Stimulated activated naive CD8-positive, alpha-beta T cell treated with anti-CD3 and anti-CD28 coated beads, Interleukin-15, Interleukin-2, amounts not matched to agents 100 ng/mL and 50 ng/mL, for 24 hours (primary cell): Measurements from ENCODE around the gene POLR1E.

Experiments
- H3K27ac Mint-ChIP-seq: one replicate; pipeline ENCODE4 v1.8.0; 2021; ENCODE audit warnings: mild to moderate bottlenecking, mixed read lengths
- H3K27me3 Mint-ChIP-seq: one replicate; pipeline ENCODE4 v1.8.0; 2021; ENCODE audit warnings: mixed read lengths
- H3K36me3 Mint-ChIP-seq: one replicate; pipeline ENCODE4 v1.8.0; 2021; ENCODE audit warnings: low read depth, mixed read lengths
- H3K4me1 Mint-ChIP-seq: one replicate; pipeline ENCODE4 v1.8.0; 2021; ENCODE audit warnings: low read depth, mixed read lengths
- H3K4me3 Mint-ChIP-seq: one replicate; pipeline ENCODE4 v1.8.0; 2021; ENCODE audit warnings: mild to moderate bottlenecking, mixed read lengths
- H3K9me3 Mint-ChIP-seq: one replicate; pipeline ENCODE4 v1.8.0; 2021; ENCODE audit warnings: mixed read lengths

POLR1E gene

DNA sequence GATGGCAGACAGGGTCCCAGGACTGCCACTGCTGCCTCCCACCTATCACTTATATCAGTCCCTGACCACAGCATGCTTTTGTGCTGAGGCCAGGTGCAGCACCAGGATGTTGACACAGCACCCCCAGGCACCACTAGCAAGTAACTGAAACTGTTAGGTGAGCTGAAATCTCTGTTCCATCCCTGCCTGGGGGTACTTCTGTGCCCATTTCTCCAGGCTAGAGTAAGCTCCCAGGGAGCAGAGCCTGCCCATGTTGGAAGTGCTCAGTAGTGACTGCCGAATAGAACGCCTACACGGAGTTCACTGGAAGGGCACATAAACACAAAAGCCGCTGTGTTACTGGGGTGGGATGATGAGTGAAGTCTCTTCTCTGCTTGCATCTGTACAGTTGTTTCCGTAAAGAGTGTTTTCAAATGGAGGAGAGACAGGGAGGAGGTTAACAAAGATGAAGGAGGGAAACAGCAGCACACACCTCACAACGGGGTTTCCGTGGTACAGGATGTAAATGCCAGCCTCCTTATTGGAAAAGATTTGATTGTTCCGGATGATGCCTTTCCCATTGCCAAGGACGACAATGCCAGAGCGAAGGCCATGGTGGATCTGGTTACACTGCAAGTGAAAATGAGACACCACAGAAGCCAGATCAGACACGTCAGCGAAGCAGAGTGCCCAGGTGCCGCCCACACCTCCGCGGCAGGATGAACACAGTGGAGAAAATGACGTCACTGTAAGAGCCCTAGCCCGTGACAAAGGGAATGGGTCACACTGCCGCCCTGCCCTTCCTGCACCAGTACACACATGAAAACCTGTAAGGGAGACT lies 43.1 kb downstream of the POLR1E start:
- H3K27me3 Mint-ChIP-seq, result no peaks in the 10 kb centered on the region
- H3K27ac Mint-ChIP-seq, result peak overlapping the region; percentile 67
- no peaks in the 10 kb centered on the region for H3K9me3 Mint-ChIP-seq
- H3K4me3 Mint-ChIP-seq, result peak overlapping the region; percentile 40
- H3K4me1 Mint-ChIP-seq, result peaks cover 17% of the 10 kb centered on the region
- H3K36me3 Mint-ChIP-seq, result peaks cover 25% of the 10 kb centered on the region

DNA sequence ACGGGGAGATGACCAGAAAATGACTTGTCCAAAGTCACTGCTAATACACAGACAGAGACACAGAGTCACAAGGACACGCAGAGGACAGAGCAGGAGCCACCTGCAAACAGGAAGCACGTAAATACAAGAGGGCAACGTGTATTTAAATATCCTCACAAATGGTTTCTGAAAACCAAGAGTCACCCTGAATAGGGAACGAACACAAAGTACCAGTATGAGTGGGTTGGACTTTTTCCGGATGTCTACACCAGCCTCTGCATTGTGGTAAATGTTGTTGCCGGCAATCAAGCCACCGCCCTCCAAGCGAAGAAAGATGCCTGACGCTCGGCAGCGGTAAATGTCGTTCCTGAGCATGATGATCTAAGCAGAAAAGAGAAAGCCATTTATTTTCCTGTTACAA lies 46.0 kb downstream of the POLR1E start:
- Mint-ChIP-seq H3K27me3 (no peaks in the 10 kb centered on the region), H3K36me3 (peaks cover 10% of the 10 kb centered on the region), H3K27ac (no peak overlapping the region), H3K4me3 (peak overlapping the region; percentile 24), H3K4me1 (peaks cover 17% of the 10 kb centered on the region), H3K9me3 (no peaks in the 10 kb centered on the region)

DNA sequence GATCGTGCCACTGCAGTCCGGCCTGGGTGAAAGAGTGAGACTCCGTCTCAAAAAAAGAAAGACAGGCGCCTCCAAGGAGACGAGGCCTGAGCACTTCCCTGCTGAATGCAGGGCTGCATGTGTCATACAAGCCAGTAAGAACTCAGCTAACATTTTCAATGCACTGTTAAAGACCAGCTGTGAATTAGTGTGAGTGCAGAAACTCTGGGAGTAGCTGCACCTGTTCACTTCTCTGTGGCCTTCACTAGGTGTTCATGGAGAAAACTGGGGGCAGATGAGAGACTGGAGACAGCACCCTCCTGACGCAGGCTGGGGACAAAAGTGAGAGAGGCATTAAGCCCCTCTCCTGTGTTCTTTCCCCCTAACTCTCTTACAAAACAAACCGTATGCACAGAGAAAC lies 48.7 kb downstream of the POLR1E start:
- no peak overlapping the region for H3K27ac Mint-ChIP-seq
- peaks cover 7% of the 10 kb centered on the region for H3K36me3 Mint-ChIP-seq
- no peak overlapping the region for H3K4me3 Mint-ChIP-seq
- no peaks in the 10 kb centered on the region for H3K9me3 Mint-ChIP-seq
- peaks cover 3% of the 10 kb centered on the region for H3K4me1 Mint-ChIP-seq
- no peaks in the 10 kb centered on the region for H3K27me3 Mint-ChIP-seq

DNA sequence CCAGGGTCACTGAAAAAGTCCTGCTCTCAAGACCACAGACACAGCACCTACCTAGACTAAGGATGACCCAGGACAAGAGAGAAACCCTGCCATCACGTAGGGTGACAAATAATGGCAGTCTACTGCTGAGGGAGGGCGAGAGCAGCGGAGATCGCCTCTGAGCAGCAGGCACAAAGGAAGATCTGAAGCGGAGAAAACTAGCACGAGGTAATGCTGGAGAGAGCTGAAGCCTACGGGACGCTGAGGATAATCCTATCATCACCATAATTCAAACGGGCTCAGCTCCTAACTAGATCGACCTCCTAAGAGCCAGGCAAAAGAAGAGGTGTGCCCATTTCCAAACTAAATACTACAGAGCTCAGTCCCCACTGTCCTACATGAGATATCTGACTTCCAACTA lies 49.2 kb downstream of the POLR1E start:
- no peaks in the 10 kb centered on the region for H3K27me3 Mint-ChIP-seq
- H3K4me3 Mint-ChIP-seq, result no peak overlapping the region
- H3K36me3 Mint-ChIP-seq, result peaks cover 7% of the 10 kb centered on the region
- H3K4me1 Mint-ChIP-seq, result peaks cover 2% of the 10 kb centered on the region
- no peaks in the 10 kb centered on the region for H3K9me3 Mint-ChIP-seq
- no peak overlapping the region for H3K27ac Mint-ChIP-seq

DNA sequence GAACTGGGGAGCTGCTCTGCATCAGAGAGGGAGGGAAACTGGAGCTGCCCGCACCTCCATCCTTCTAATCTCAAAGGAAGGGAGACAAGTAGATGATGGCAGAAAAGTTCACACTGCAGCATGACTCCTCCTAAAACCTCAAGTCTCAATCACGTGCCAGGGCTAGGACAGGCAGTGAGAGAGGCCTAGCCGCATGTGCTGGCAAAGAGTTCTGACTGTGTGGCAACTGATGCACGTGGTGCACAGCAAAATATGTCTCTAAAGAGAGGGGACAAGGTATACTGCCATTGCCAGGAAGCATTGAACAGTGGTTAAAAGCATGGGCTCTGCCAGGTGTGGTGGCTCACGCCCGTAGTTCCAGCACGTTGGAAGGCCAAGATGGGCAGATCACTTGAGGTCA lies 52.4 kb downstream of the POLR1E start:
- H3K9me3 Mint-ChIP-seq, result no peaks in the 10 kb centered on the region
- no peaks in the 10 kb centered on the region for H3K27me3 Mint-ChIP-seq
- H3K27ac Mint-ChIP-seq, result no peak overlapping the region
- peaks cover 7% of the 10 kb centered on the region for H3K36me3 Mint-ChIP-seq
- H3K4me1 Mint-ChIP-seq, result peaks cover 4% of the 10 kb centered on the region
- no peak overlapping the region for H3K4me3 Mint-ChIP-seq

DNA sequence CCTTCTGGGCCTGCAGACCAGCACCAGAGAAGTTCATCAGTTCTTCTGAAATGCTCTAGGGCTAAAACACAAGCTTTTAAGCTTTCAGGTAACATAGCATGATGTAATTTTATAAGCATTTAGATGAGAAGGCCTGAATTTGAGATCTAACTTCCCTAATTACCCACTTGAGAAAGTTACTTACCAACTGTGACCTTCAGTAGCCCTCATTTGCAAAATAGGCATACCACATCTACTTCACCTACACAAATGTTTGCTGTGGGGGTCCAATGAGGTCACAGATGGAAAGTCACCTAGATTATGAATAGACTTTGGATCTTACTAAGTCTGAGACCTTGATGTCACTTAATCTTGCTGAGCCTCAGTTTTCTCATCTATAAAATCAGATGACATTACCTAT lies 53.9 kb downstream of the POLR1E start:
- H3K4me1 Mint-ChIP-seq, result peaks cover 8% of the 10 kb centered on the region
- no peaks in the 10 kb centered on the region for H3K27me3 Mint-ChIP-seq
- no peak overlapping the region for H3K27ac Mint-ChIP-seq
- no peaks in the 10 kb centered on the region for H3K9me3 Mint-ChIP-seq
- H3K36me3 Mint-ChIP-seq, result peaks cover 7% of the 10 kb centered on the region
- no peak overlapping the region for H3K4me3 Mint-ChIP-seq

DNA sequence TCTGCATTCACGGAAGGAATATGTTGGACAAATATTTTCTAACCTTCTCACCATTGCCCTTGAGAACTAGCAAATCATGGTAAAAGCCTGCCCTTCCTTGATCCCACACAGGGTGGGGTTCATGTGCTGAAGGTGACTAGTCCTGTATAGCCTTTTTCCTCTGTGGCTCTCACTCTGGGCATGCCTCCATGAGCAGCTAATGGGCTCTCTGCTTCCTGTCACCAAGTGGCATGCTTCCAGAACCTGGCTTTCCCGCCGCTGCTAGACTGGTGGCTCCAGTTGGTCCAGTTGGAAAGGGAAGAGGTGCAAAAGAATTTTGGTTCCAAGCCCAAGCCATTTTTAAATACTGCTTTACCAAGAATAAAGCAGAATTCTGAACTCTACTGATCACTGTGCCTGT lies 54.9 kb downstream of the POLR1E start:
- H3K27me3 Mint-ChIP-seq, result no peaks in the 10 kb centered on the region
- H3K36me3 Mint-ChIP-seq, result peaks cover 7% of the 10 kb centered on the region
- no peak overlapping the region for H3K27ac Mint-ChIP-seq
- H3K9me3 Mint-ChIP-seq, result no peaks in the 10 kb centered on the region
- no peak overlapping the region for H3K4me3 Mint-ChIP-seq
- peaks cover 8% of the 10 kb centered on the region for H3K4me1 Mint-ChIP-seq

DNA sequence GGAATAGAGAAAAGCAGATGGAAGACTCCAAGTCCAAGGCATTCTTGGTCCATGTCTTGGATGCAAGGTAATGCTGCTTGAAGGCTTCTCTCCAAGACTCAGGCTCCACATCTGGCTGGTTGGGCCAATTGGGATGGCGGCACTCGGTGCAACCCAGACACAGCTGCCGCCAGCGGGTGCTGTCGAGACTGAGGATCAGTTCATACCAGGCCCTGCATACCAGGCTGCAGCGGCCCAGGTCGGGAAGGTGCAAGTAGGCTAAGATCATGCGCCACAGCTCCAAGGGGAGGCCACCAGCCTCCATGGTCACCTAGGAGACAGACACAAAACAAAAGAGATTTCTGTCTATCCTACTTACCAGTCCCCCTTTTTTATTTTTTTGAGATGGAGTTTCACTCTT lies 55.7 kb downstream of the POLR1E start:
- Mint-ChIP-seq H3K27me3 (no peaks in the 10 kb centered on the region), H3K36me3 (peaks cover 7% of the 10 kb centered on the region), H3K27ac (no peak overlapping the region), H3K9me3 (no peaks in the 10 kb centered on the region), H3K4me1 (peaks cover 8% of the 10 kb centered on the region), H3K4me3 (no peak overlapping the region)

DNA sequence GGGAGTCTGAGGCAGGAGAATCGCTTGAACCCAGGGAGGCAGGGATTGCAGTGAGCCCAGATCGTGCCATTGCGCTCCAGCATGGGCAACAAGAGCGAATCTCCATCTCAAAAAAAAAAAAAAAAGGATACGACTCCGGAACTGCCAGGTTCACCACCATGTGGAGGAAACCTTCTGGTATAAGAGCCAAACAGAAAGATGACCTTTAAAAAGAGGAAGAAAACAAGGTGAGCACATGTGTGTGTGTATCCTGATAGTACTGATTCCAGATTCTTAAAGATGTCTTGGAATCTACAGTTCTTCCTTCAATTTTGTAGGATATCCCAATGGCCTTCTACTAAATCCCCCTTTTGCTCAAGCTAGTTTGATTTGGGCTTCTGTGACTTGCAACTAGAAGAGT lies 56.7 kb downstream of the POLR1E start:
- H3K36me3 Mint-ChIP-seq, result peaks cover 7% of the 10 kb centered on the region
- no peak overlapping the region for H3K27ac Mint-ChIP-seq
- no peak overlapping the region for H3K4me3 Mint-ChIP-seq
- H3K4me1 Mint-ChIP-seq, result peaks cover 8% of the 10 kb centered on the region
- no peaks in the 10 kb centered on the region for H3K27me3 Mint-ChIP-seq
- H3K9me3 Mint-ChIP-seq, result no peaks in the 10 kb centered on the region

DNA sequence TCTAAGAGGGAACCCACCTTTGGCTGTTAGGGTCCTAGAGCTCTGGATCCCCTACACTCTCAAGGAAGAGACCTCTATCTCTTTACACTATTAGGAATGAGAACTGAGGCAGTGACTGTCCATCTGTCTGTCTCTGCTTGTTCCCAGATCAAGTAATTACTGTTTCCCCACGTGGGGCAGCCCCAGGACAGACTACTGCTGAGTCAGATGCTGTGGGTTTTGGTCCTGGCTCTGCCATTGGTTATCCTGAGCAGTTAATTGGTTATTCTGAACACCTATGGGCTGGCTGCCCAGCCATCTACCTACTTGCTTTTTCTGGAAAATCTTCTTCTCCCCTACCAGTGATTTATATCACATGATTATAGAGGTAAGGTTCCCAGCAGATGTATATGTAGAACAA lies 57.1 kb downstream of the POLR1E start:
- Mint-ChIP-seq H3K27ac (no peak overlapping the region), H3K4me1 (peaks cover 8% of the 10 kb centered on the region), H3K27me3 (no peaks in the 10 kb centered on the region), H3K36me3 (peaks cover 7% of the 10 kb centered on the region), H3K4me3 (no peak overlapping the region), H3K9me3 (no peaks in the 10 kb centered on the region)

DNA sequence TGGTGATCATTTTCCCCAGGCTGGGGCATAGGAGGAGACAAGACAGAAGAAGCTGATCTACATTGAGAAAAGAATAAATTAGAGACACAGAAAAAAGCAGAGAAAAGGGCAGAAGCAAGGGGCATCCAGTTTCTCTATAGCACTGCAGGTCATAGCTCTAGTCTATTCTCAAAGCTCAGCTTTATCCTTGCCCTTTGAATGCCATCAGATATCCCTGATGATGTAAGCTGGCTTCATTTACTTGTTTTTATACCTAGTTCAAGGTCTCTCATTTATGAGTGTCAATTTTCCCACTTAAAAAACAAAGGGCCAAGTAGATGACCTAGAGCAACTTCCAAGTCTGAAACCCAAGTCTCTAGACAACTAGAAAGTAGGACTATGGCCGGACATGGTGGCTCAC lies 57.7 kb downstream of the POLR1E start:
- no peaks in the 10 kb centered on the region for H3K9me3 Mint-ChIP-seq
- H3K4me3 Mint-ChIP-seq, result no peak overlapping the region
- H3K4me1 Mint-ChIP-seq, result peaks cover 8% of the 10 kb centered on the region
- H3K36me3 Mint-ChIP-seq, result peaks cover 7% of the 10 kb centered on the region
- no peak overlapping the region for H3K27ac Mint-ChIP-seq
- no peaks in the 10 kb centered on the region for H3K27me3 Mint-ChIP-seq

DNA sequence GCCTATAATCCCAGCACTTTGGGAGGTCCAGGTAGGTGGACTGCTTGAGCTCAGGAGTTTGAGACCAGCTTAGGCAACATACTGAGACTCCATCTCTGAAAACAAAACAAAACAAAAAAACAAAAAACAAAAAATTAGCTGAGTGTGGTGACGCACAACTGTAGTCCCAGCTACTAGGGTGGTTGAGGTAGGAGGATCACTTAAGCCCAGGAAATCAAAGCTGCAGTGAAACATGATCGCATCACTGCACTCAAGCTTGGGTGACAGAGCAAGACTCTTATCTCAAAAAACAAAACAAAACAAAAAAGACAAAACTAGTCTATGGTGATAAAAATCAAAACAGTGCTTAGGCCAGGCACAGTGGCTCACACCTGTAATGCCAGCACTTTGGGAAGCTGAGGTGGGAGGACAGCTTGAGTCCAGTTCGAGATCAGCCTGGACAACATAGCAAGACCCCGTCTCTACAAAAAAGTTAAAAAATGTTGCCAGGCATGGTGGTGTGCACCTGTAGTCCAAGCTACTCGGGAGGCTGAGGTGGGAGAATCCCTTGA lies 61.7 kb downstream of the POLR1E start:
- Mint-ChIP-seq H3K27me3 (no peaks in the 10 kb centered on the region), H3K27ac (no peak overlapping the region), H3K9me3 (no peaks in the 10 kb centered on the region), H3K4me3 (no peak overlapping the region), H3K36me3 (no peaks in the 10 kb centered on the region), H3K4me1 (peaks cover 8% of the 10 kb centered on the region)

DNA sequence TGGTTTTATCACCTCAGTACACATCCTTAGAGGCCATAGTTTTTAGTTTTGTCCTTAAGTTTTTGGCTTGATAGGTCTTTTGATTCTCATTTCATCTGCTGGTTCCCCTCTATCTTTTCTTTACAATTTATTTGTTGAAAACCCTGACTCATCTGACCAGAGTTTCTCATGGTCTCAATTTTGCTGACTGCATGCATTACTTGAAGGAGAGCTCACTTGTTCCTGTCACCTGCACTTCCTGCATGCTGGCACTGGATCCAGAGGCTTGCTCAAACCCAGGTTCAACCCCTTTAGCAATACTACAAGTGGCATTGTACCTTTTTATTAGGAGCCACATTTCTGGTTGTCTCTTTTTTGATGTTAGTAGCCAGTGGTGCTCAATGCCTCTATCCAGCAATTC lies 63.8 kb downstream of the POLR1E start:
- Mint-ChIP-seq H3K27ac (no peak overlapping the region), H3K27me3 (no peaks in the 10 kb centered on the region)

DNA sequence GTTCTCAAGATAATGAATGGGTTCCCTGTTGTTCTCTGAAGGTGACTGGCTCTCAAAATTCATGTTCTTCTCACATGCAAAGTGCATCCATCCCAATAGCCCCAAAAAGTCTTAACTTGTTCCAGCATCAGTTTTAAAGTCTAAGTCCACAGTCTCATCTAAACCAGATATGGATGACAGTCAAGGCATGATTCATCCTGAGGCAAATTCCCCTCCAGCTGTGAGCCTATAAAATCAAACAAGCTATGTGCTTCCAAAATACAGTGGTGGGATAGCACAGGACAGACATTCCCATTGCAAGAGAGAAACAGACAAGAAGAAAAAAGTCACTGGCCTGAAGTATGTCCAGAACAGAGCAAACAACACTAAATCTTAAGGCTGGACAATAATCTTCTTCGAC lies 65.0 kb downstream of the POLR1E start:
- no peaks in the 10 kb centered on the region for H3K4me1 Mint-ChIP-seq
- H3K36me3 Mint-ChIP-seq, result no peaks in the 10 kb centered on the region
- H3K27ac Mint-ChIP-seq, result no peak overlapping the region
- H3K9me3 Mint-ChIP-seq, result no peaks in the 10 kb centered on the region
- no peaks in the 10 kb centered on the region for H3K27me3 Mint-ChIP-seq
- H3K4me3 Mint-ChIP-seq, result no peak overlapping the region

More for the DNA sequence above, 63.8 kb downstream of the POLR1E start:
- Mint-ChIP-seq H3K4me1 (no peaks in the 10 kb centered on the region), H3K4me3 (no peak overlapping the region), H3K9me3 (no peaks in the 10 kb centered on the region), H3K36me3 (no peaks in the 10 kb centered on the region)

DNA sequence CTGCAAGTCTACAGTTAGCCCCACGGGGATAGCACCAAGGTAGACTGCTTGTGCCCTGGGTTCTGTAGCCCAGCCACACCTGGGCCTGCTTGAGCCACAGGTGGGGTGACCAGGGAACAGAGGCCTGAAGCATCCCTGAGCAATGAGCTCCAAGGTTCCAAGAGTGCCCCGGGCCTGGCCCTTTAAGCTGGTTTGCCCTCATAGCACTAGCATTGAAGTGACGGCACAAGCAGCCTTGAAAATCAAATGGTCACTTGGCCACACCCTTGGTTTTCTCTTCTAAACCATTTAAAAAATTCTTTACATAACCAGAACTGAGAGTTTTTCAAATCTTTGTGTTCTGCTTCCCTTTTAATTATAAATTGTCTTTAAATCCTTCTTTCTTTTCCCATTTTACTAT lies 65.7 kb downstream of the POLR1E start:
- Mint-ChIP-seq H3K9me3 (no peaks in the 10 kb centered on the region), H3K4me1 (no peaks in the 10 kb centered on the region), H3K27me3 (no peaks in the 10 kb centered on the region), H3K36me3 (no peaks in the 10 kb centered on the region), H3K4me3 (no peak overlapping the region), H3K27ac (no peak overlapping the region)

DNA sequence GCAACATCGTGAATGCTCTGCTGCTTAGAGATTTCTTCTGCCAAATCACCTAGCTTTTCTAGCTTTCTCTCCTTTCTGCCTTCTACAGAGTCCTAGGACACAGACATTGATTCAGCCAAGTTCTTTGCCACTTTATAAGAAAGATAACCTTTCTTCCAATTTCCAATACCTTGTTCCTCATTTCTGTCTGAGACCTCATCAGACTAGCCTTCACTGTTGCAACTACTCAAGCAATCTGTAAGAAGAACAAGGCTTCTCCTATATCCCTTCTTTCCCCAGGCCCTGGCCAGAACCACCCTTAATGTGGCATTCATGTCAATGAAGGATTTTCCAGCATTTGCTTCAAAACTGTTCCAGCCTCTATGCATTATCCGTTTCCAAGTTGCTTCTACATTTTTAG lies 66.1 kb downstream of the POLR1E start:
- H3K27me3 Mint-ChIP-seq, result no peaks in the 10 kb centered on the region
- H3K4me1 Mint-ChIP-seq, result no peaks in the 10 kb centered on the region
- H3K4me3 Mint-ChIP-seq, result no peak overlapping the region
- H3K9me3 Mint-ChIP-seq, result no peaks in the 10 kb centered on the region
- no peaks in the 10 kb centered on the region for H3K36me3 Mint-ChIP-seq
- H3K27ac Mint-ChIP-seq, result no peak overlapping the region
